ENCODE results near the gene MACF1.
"Not testable (repeated sequence)": the region's sequence is repeated elsewhere in the genome, so short reads cannot be mapped to it uniquely, and the experiment has no call there.

Gene MACF1

DNA sequence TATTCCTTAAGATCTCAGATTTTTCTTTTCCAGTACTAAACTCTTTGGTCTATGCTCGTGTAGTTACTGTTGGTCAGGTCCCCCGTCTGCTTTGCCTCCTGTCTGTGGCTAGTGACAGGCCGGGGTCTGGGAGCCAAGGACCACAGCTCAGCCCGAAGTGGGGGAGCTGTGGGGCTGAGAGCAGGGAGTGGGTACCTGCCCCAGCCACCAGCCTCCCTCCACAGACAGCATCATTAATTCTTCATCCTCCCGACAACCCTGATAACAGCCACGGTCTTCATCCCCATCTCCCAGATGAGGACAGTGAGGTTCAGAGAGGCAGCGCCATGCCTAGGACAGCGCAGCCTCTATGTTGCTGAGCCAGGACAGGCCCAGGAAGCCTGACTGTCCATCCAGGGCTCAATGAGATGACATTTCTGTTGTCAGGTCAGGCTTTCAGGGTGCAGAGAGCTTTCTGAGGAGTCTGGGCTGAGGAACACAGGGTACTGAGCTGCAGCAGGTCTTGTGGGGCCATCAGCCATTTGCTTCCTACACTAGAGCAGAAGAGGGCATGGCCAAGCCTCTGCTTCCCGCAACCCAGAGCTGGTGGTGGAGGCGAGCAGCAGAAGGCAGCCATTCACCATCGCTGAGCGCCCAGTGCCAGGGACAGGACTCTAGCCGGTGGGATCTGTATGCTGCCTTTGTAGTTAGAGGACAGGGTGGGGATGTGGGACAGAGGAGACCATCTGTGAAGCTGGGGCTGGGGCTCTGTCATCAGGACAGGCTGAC, 288.7 kb downstream of the MACF1 start:
- not testable (repeated sequence) for DNase-seq (ENCODE audit: low read depth)

GRCh38 chr1:39494671-39495410, 290.3 kb downstream of the MACF1 start:
- no peak for DNase-seq (ENCODE audit: low read depth)

DNA sequence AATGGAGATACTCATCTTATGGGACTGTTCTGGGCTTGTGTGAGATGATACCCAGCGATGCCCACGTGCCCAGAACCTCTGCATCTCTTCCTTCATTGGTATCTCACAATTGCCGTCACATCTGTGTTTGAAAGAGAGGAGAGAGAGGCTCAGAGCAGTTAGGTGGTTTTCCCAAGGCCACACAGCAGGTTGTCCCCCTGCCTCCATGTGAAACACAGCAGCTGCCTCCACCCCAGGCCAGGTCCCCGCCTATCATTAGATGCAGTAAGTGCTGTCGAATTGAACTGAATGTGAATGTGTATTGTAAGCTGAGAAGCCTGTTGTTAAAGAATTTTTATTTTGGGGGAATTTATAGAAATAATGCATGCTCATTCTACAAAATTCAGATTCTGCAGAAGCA, 292.0 kb downstream of the MACF1 start:
- DNase-seq (ENCODE audit: low read depth) = not testable (repeated sequence)

DNA sequence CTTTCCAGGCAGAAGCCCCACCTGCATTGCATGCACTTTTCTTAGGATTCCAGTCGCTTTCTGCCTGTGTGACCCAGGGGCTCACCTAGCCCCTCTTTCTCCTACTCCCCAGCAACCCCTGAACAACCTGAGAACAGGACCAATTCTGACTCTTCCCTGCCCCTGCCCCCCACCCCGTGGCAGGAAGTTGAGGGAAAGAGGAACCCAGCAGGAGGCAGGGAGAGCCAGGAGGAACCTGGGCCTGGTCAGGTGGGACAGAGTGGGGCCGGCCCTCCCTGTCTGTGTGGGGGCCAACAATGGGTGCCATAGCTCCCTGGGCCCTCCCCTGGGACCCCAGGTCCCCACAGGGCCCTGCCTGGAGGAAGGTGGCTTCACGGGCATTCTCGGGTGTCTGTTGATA, 293.1 kb downstream of the MACF1 start:
- no peak for DNase-seq (ENCODE audit: low read depth)

- not testable (repeated sequence) for DNase-seq (ENCODE audit: low read depth)
Measured at GRCh38 chr1:39498096-39498710, 293.7 kb downstream of the MACF1 start.

DNA sequence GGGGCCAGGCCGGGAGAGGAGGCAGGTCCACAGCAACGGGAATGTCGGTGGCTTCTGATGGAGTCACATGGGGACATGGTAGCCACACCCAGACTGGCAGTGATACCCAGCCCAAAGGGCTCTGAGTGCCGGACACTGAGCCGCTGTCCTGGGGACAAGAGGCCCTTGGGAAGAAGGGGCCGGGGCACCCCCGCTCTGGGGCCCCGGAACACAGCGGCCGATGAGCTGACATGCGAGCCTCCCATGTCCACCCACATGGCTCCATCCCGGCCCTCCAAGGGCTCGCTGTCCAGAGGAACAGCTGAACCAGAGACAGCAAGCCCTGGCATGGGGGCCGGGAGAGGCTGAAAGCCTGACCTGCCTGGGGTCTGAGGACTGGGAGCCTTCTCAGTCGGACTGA, 294.3 kb downstream of the MACF1 start:
- not testable (repeated sequence) for DNase-seq (ENCODE audit: low read depth)

GRCh38 chr1:39499668-39500067, 295.2 kb downstream of the MACF1 start:
- DNase-seq (ENCODE audit: low read depth) = no peak

- DNase-seq (ENCODE audit: low read depth) = no peak
Measured at GRCh38 chr1:39500862-39501389, 296.4 kb downstream of the MACF1 start.

DNA sequence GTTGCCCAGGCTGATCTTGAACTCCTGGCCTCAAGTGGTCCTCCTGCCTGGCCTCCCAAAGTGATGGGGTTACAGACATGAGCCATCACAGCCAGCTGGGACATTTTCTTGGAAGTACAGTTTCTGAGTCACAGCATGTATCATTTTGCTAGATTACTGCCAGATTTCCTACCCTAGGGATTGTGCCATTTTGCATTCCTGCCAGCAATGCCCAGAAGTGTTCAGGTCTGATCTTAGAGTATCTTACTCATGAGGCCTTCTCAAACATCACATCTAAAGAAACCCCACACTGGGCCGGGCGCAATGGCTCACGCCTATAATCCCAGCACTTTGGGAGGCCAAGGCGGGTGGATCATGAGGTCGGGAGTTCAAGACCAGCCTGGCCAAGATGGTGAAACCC, 297.2 kb downstream of the MACF1 start:
- peak; percentile 38 for DNase-seq (ENCODE audit: low read depth)

DNA sequence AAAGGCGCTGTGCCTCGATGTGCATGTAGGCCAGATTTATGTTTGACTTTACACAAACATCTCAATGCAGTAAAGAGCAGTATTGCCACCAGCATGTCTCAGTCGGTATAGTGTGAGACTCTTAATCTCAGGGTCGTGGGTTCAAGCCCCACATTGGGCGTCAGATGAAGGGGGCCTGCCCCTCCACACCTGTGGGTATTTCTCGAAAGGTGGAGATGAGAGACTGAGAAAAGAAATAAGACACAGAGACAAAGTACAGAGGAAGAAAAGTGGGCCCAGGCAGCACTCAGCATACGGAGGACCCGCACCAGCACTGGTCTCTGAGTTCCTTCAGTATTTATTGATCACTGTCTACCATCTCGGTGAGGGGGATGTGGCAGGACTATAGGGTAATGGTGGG, 299.9 kb downstream of the MACF1 start:
- not testable (repeated sequence) for DNase-seq (ENCODE audit: low read depth)

GRCh38 chr1:39505289-39505688, 300.8 kb downstream of the MACF1 start:
- no peak for DNase-seq (ENCODE audit: low read depth)

GRCh38 chr1:39507230-39507928, 302.9 kb downstream of the MACF1 start:
- DNase-seq (ENCODE audit: low read depth) = no peak

- DNase-seq (ENCODE audit: low read depth) = no peak
Measured at GRCh38 chr1:39508266-39508665, 303.8 kb downstream of the MACF1 start.

DNA sequence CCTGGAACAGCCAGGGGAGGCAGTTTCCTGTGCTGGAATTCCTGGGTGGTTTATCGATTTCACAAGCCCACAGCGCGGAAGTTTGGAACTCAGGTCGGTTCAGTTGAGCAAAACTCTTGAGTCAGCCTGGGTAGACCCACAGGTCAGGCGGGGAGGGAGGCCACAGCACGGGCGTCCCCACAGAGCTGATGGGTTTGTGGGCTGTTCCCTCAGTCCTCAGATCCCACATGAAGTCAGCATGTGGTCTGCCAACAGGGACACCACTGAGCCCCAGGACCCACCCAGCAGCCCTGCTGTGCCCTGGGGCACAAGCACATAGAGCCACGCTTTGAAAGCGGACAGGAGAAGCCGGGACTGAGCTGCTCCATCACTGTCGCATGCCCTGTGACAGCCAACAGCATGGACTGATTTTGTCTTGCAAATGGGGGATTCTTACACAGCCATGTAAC, 304.4 kb downstream of the MACF1 start:
- peak; percentile 74 for DNase-seq (ENCODE audit: low read depth)

GRCh38 chr1:39509360-39510009, 305.0 kb downstream of the MACF1 start:
- peak; percentile 69 for DNase-seq (ENCODE audit: low read depth)

DNA sequence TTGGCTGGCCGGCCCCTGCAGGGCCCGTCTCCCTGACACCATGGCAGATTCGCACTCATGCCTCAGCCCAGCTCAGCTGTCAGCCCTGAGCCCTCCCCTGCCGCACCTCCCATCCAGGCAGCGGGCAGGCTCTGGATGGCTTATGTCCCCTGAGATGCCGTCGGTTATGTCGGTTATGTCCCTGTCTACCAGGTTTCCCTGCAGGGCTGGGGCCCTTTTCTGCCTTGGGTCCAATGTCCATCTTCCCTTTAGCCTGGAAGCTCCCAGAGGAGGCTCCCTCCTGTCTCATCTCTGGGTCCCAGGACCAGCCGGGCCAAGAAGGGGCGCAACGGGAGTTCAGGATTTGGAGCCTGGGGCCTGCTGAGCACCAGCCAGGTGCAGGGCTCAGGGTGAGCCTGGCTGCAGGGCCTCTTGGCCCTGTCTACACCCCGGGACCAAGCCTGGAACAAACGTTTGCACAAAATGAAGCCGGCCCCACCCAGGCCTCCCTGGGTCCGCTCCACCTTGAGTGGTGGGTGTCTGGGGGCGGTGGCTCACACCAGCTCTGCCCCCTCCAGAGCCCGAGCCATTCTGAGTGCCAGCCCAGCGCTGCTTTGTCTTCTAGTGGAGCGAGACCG, 306.2 kb downstream of the MACF1 start:
- DNase-seq (ENCODE audit: low read depth) = not testable (repeated sequence)

DNA sequence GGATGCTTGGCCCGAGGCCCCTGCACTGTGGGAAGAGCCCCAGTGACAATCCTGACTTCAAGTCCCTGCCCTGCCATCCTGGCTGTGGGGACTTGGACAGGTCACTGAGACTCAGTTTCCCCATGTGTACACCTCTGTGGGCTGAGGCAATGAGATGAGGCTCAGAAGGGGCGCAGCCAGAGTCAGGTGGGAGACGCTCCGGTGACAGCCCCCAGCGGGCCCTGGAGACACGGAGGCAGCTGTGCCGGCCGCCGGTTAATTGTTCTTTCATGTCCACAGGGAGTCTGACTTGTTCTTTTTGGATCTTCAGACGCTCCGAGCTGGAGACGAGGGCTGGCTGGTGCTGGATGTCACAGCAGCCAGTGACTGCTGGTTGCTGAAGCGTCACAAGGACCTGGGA, 307.0 kb downstream of the MACF1 start:
- DNase-seq (ENCODE audit: low read depth) = not testable (repeated sequence)

DNA sequence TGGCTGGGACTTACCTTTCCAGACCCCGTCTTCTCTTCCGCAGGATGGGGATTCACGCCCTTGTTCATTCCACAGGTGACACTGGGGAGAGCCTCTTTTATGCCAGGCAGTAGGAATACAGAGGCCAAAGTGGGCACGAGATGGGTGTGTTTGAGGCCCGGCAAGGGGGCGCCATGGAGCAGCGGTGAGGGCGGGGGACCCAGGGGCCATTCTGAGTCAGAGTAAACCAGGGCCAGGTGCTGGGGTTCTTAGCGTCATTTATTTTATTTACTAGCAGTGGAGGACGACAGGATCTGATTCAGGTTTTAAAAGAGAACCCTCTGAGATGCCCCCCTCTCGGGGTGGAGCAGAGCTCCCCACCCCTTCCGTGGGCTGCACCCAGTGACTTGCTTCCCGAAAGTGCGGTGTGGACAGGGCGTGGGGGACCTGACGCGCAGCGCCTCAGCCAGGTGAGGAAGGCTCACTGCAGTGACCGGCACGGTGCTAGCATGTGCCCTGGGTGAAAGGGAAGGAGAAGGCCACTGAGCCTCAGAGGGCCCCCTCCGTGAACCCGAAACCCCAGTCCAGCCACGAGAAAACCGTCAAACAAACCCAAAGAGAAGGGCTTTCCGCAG, 307.8 kb downstream of the MACF1 start:
- DNase-seq (ENCODE audit: low read depth) = not testable (repeated sequence)

- DNase-seq (ENCODE audit: low read depth) = not testable (repeated sequence)
Measured at GRCh38 chr1:39514710-39515124, 310.2 kb downstream of the MACF1 start.
